ENCODE measurements around the gene KRT40. TPM values are rescaled to one million over a fixed set of nuclear protein-coding genes. Genes with fewer than 3 reads are reported as not detected.

Gene KRT40
- total RNA-seq, 2 donors from 2014 or later = 1.6 TPM; not detected in 1

DNA sequence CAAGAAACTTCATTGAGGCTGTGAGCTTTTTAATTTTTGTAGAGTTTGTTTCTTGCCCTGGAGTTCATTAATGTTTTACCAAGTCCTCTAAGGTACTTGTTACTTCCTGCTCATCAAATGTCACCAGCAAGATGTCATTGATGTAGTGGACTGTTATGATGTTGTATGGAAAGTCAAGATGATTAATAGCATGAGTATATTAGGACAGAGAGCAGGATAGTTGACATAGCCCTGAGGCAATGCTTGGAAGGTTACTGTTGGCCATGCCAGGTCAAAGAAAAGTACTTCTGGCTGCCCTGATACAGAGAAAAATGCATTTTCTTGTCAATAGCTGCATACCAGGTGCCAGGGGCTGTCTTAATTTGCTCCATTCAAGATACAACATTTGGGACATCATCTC, 36.2 kb upstream of the KRT40 start:
- intact Hi-C loops (cut with DNase I) = no loop called here
- Histone ChIP-seq H3K9me3 (no peaks in the 10 kb centered on the region), H3K27ac (no peak overlapping the region), H3K4me1 (no peaks in the 10 kb centered on the region), H3K36me3 (replicated peaks in 1 of 2; ENCODE audit: insufficient read depth in 1 of 2, low read depth in 2 of 2) (no peaks in the 10 kb centered on the region), H3K27me3 (no peaks in the 10 kb centered on the region), H3K4me3 (no peak overlapping the region)
- ATAC-seq = no peak
- no peak for DNase-seq
- TF ChIP-seq, protein P1, sequence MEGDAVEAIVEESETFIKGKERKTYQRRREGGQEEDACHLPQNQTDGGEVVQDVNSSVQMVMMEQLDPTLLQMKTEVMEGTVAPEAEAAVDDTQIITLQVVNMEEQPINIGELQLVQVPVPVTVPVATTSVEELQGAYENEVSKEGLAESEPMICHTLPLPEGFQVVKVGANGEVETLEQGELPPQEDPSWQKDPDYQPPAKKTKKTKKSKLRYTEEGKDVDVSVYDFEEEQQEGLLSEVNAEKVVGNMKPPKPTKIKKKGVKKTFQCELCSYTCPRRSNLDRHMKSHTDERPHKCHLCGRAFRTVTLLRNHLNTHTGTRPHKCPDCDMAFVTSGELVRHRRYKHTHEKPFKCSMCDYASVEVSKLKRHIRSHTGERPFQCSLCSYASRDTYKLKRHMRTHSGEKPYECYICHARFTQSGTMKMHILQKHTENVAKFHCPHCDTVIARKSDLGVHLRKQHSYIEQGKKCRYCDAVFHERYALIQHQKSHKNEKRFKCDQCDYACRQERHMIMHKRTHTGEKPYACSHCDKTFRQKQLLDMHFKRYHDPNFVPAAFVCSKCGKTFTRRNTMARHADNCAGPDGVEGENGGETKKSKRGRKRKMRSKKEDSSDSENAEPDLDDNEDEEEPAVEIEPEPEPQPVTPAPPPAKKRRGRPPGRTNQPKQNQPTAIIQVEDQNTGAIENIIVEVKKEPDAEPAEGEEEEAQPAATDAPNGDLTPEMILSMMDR (IDR thresholded peaks at IDR 0.05) = no peak
- TF ChIP-seq POLR2A (IDR thresholded peaks at IDR 0.05) = no peak

- Histone ChIP-seq H3K4me1 (no peaks in the 10 kb centered on the region), H3K27me3 (no peaks in the 10 kb centered on the region), H3K9me3 (no peaks in the 10 kb centered on the region), H3K27ac (no peak overlapping the region), H3K4me3 (no peak overlapping the region), H3K36me3 (replicated peaks in 1 of 2; ENCODE audit: insufficient read depth in 1 of 2, low read depth in 2 of 2) (no peaks in the 10 kb centered on the region)
- DNase-seq (no peak), ATAC-seq (no peak)
- TF ChIP-seq, protein P1 (IDR thresholded peaks at IDR 0.05) = no peak
- TF ChIP-seq POLR2A (IDR thresholded peaks at IDR 0.05) = no peak
- WGBS, 2 donors = 96% methylated on average over 3 of the region's 3 CpGs
- intact Hi-C loops (cut with DNase I) = no loop called here
These were observed 35.3 kb upstream of the KRT40 start for GRCh38 chr17:41019415-41019814.

DNA sequence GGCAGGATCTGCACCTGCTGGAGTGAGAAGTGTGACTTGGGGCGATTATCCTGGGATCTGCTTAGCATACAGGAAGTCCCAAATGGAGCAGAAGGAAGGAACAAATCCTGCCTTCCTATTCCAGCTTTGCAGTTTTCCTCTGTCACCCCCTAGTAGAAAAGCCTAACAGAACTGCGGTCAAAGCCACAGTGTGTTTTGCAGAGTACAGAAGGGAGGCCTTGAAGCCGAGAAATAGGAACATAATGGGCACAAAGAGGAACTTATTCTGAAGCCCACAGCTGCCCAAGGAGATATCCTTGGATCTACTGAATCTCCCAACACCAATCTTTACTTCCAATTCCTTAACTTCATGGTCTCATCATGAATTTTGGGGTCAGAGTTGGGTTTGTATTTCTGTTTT, 34.4 kb upstream of the KRT40 start:
- H3K4me1 ChIP-seq = no peaks in the 10 kb centered on the region
- intact Hi-C loops (cut with DNase I) = no loop called here
- no peak overlapping the region for H3K4me3 ChIP-seq
- no peak for DNase-seq
- TF ChIP-seq, protein P1 (IDR thresholded peaks at IDR 0.05) = no peak
- TF ChIP-seq POLR2A (IDR thresholded peaks at IDR 0.05) = no peak
- WGBS, 2 donors = 73 to 82% methylated on average over 3 of the region's 3 CpGs
- no peak for ATAC-seq
- H3K9me3 ChIP-seq = no peaks in the 10 kb centered on the region
- H3K27me3 ChIP-seq = no peaks in the 10 kb centered on the region
- no peak overlapping the region for H3K27ac ChIP-seq
- no peaks in the 10 kb centered on the region for H3K36me3 ChIP-seq (replicated peaks in 1 of 2; ENCODE audit: insufficient read depth in 1 of 2, low read depth in 2 of 2)

DNA sequence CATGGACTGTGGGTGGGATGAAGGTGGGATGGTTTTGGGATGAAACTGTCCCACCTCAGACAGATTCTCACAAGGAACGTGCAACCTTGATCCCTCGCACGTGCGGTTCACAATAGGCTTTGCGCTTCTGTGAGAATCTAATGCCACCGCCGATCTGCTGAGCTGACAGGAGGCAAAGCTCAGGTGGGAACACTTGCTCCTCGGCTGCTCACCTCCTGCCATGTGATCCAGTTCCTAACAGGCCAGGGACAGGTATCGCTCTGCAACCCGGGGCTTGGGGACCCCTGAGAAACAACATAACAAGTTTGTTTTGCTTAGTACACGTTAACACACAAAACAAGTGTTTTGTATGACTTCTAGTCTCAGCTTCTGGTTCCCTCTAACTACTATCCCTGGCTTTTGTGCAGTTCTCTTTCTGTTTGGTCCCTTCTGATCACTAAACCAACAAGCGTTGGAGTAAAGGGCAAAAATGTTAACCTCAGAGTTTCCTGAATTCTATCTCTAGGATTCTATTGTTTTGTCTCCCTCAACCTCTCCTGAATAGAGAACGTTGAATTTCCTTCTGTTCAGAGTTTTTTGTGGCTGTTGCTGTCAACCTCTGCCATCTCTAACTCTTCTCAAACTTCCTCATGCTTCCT, 32.6 kb upstream of the KRT40 start:
- H3K27me3 ChIP-seq = no peaks in the 10 kb centered on the region
- intact Hi-C loops (cut with DNase I) = no loop called here

More for the DNA sequence above, 32.6 kb upstream of the KRT40 start:
- ATAC-seq = no peak
- H3K9me3 ChIP-seq = no peaks in the 10 kb centered on the region
- H3K27ac ChIP-seq = no peak overlapping the region
- H3K4me3 ChIP-seq = no peak overlapping the region
- no peaks in the 10 kb centered on the region for H3K36me3 ChIP-seq (replicated peaks in 1 of 2; ENCODE audit: insufficient read depth in 1 of 2, low read depth in 2 of 2)
- no peak for TF ChIP-seq POLR2A (IDR thresholded peaks at IDR 0.05)
- TF ChIP-seq, protein P1 (IDR thresholded peaks at IDR 0.05) = no peak
- no peak for DNase-seq
- WGBS, 2 donors = 63 to 67% methylated on average over 13 of the region's 13 CpGs
- no peaks in the 10 kb centered on the region for H3K4me1 ChIP-seq
